Neuron (in vitro differentiated cells): ENCODE measurements around the gene CCDC93.

Source experiments
- H2AFZ ChIP-seq: one replicate; pipeline ENCODE4 v1.6.1; 2013; ENCODE audit warnings: low read depth, mild to moderate bottlenecking, inconsistent platforms, low read length, moderate library complexity
- H3K27me3 ChIP-seq: one replicate; pipeline ENCODE4 v1.6.1; 2013; ENCODE audit warnings: low read length; ENCODE audit not compliant: insufficient read depth
- H3K36me3 ChIP-seq: one replicate; pipeline ENCODE4 v1.6.1; 2013; ENCODE audit warnings: low read length; ENCODE audit not compliant: insufficient read depth
- H3K4me1 ChIP-seq: one replicate; pipeline ENCODE4 v1.6.1; 2013; ENCODE audit warnings: low read length; ENCODE audit not compliant: insufficient read depth
- H3K4me3 ChIP-seq: 2 replicates; pipeline ENCODE4 v1.5.1; 2013; ENCODE audit warnings: mild to moderate bottlenecking, low read length, moderate library complexity
- H3K9me3 ChIP-seq: one replicate; pipeline ENCODE4 v1.6.1; 2013; ENCODE audit warnings: low read length

The CCDC93 gene

GRCh38 chr2:118000041-118000440 is 13.8 kb downstream of the CCDC93 start:
- Histone ChIP-seq H3K27me3 (no peaks in the 10 kb centered on the region), H3K4me3 (no peak overlapping the region), H3K36me3 (peaks cover 34% of the 10 kb centered on the region), H3K9me3 (no peaks in the 10 kb centered on the region), H3K4me1 (no peaks in the 10 kb centered on the region), H2AFZ (no peak overlapping the region)

- Histone ChIP-seq H3K9me3 (no peaks in the 10 kb centered on the region), H3K36me3 (peaks cover 50% of the 10 kb centered on the region), H3K4me1 (no peaks in the 10 kb centered on the region), H2AFZ (no peak overlapping the region), H3K27me3 (no peaks in the 10 kb centered on the region), H3K4me3 (no peak overlapping the region)
Observed at GRCh38 chr2:117997872-117998454, 15.9 kb downstream of the CCDC93 start.

- peaks cover 55% of the 10 kb centered on the region for H3K36me3 ChIP-seq
- no peaks in the 10 kb centered on the region for H3K4me1 ChIP-seq
- H3K9me3 ChIP-seq: no peaks in the 10 kb centered on the region
- no peaks in the 10 kb centered on the region for H3K27me3 ChIP-seq
- no peak overlapping the region for H3K4me3 ChIP-seq
- H2AFZ ChIP-seq: no peak overlapping the region
Observed at GRCh38 chr2:117996525-117996924, 17.3 kb downstream of the CCDC93 start.

- H3K36me3 ChIP-seq: peaks cover 54% of the 10 kb centered on the region
Observed at GRCh38 chr2:117994729-117995128, 19.1 kb downstream of the CCDC93 start.

GRCh38 chr2:117989854-117990438 is 23.9 kb downstream of the CCDC93 start:
- Histone ChIP-seq H3K4me3 (no peak overlapping the region), H2AFZ (no peak overlapping the region), H3K9me3 (no peaks in the 10 kb centered on the region), H3K4me1 (no peaks in the 10 kb centered on the region), H3K27me3 (no peaks in the 10 kb centered on the region), H3K36me3 (peaks cover 32% of the 10 kb centered on the region)

More at GRCh38 chr2:117994729-117995128, 19.1 kb downstream of the CCDC93 start:
- Histone ChIP-seq H3K9me3 (no peaks in the 10 kb centered on the region), H3K27me3 (no peaks in the 10 kb centered on the region), H3K4me3 (no peak overlapping the region), H2AFZ (no peak overlapping the region), H3K4me1 (no peaks in the 10 kb centered on the region)

- H3K9me3 ChIP-seq: no peaks in the 10 kb centered on the region
- H3K36me3 ChIP-seq: peaks cover 14% of the 10 kb centered on the region
- H2AFZ ChIP-seq: no peak overlapping the region
- H3K4me3 ChIP-seq: no peak overlapping the region
- H3K4me1 ChIP-seq: no peaks in the 10 kb centered on the region
- H3K27me3 ChIP-seq: no peaks in the 10 kb centered on the region
Observed at GRCh38 chr2:117987121-117987520, 26.7 kb downstream of the CCDC93 start.

- Histone ChIP-seq H3K4me3 (no peak overlapping the region), H2AFZ (no peak overlapping the region), H3K36me3 (peaks cover 7% of the 10 kb centered on the region), H3K4me1 (no peaks in the 10 kb centered on the region), H3K9me3 (no peaks in the 10 kb centered on the region), H3K27me3 (no peaks in the 10 kb centered on the region)
Observed at GRCh38 chr2:117985092-117985491, 28.8 kb downstream of the CCDC93 start.

- Histone ChIP-seq H3K4me3 (no peak overlapping the region), H3K27me3 (no peaks in the 10 kb centered on the region), H3K36me3 (peaks cover 2% of the 10 kb centered on the region), H2AFZ (no peak overlapping the region), H3K9me3 (no peaks in the 10 kb centered on the region), H3K4me1 (no peaks in the 10 kb centered on the region)
Observed at GRCh38 chr2:117984208-117984607, 29.7 kb downstream of the CCDC93 start.

GRCh38 chr2:117983040-117983439 is 30.8 kb downstream of the CCDC93 start:
- Histone ChIP-seq H3K36me3 (peaks cover 5% of the 10 kb centered on the region), H3K4me1 (no peaks in the 10 kb centered on the region), H3K4me3 (no peak overlapping the region), H2AFZ (no peak overlapping the region), H3K9me3 (no peaks in the 10 kb centered on the region), H3K27me3 (no peaks in the 10 kb centered on the region)

GRCh38 chr2:117982376-117983033 is 31.4 kb downstream of the CCDC93 start:
- Histone ChIP-seq H3K4me3 (no peak overlapping the region), H3K9me3 (no peaks in the 10 kb centered on the region), H3K4me1 (no peaks in the 10 kb centered on the region), H2AFZ (no peak overlapping the region), H3K27me3 (no peaks in the 10 kb centered on the region), H3K36me3 (peaks cover 7% of the 10 kb centered on the region)

GRCh38 chr2:117981810-117982209 is 32.1 kb downstream of the CCDC93 start:
- no peaks in the 10 kb centered on the region for H3K4me1 ChIP-seq
- H3K4me3 ChIP-seq: no peak overlapping the region
- peaks cover 7% of the 10 kb centered on the region for H3K36me3 ChIP-seq

GRCh38 chr2:117980783-117981676 is 32.8 kb downstream of the CCDC93 start:
- Histone ChIP-seq H3K36me3 (peaks cover 7% of the 10 kb centered on the region), H3K4me1 (no peaks in the 10 kb centered on the region), H3K4me3 (no peak overlapping the region), H2AFZ (no peak overlapping the region), H3K9me3 (no peaks in the 10 kb centered on the region), H3K27me3 (no peaks in the 10 kb centered on the region)

More at GRCh38 chr2:117981810-117982209, 32.1 kb downstream of the CCDC93 start:
- no peaks in the 10 kb centered on the region for H3K27me3 ChIP-seq
- no peak overlapping the region for H2AFZ ChIP-seq
- no peaks in the 10 kb centered on the region for H3K9me3 ChIP-seq
